Progenitor cell of endocrine pancreas (in vitro differentiated cells): ENCODE data around the gene ZNF385B. TPM values are rescaled to one million over a fixed set of nuclear protein-coding genes. Genes with fewer than 3 reads are reported as not detected.
A peak's percentile ranks its signal among the peaks of the same experiment; 100 is the strongest.
"Not testable (repeated sequence)": the region's sequence is repeated elsewhere in the genome, so short reads cannot be mapped to it uniquely, and the experiment has no call there.

Experiments used
- DNase-seq: peaks from one replicate; pipeline ENCODE4 v3.0.0; 2021; ENCODE audit warnings: low spot score; ENCODE audit not compliant: unreplicated experiment
- H3K27ac Mint-ChIP-seq: 2 replicates; pipeline ENCODE4 v1.8.0; 2021; ENCODE audit warnings: mild to moderate bottlenecking, moderate library complexity, mixed read lengths
- H3K27me3 Mint-ChIP-seq: 2 replicates; pipeline ENCODE4 v1.8.0; 2021; ENCODE audit warnings: mixed read lengths
- H3K36me3 Mint-ChIP-seq: 2 replicates; pipeline ENCODE4 v1.8.0; 2022; ENCODE audit warnings: mixed read lengths; ENCODE audit not compliant: insufficient read depth
- H3K4me1 Mint-ChIP-seq: 2 replicates; pipeline ENCODE4 v1.8.0; 2021; ENCODE audit warnings: low read depth, mixed read lengths
- H3K4me3 Mint-ChIP-seq: 2 replicates; pipeline ENCODE4 v1.8.0; 2021; ENCODE audit warnings: low read depth, mild to moderate bottlenecking, moderate library complexity, mixed read lengths
- H3K9me3 Mint-ChIP-seq: 2 replicates; pipeline ENCODE4 v1.8.0; 2021; ENCODE audit warnings: low read depth, mixed read lengths
- total RNA-seq: library from RNA; stranded (reverse); gene quantifications from 2 replicates; pipeline ENCODE4 v1.2.1, GENCODE V29; 2021
- TF ChIP-seq, protein P1 (sequence below): fragments of 200-600 bp; sonication (generic); IDR thresholded peaks from one replicate; pipeline ENCODE4 v1.5.0; 2021; ENCODE audit warnings: antibody characterized with exemption, mild to moderate bottlenecking; ENCODE audit not compliant: unreplicated experiment

ZNF385B gene
- total RNA-seq, 1 donor from 2014 or later, result 4.9 TPM

GRCh38 chr2:179899666-179900065 is 38.3 kb upstream of the ZNF385B start:
- no peak overlapping the region for H3K4me3 Mint-ChIP-seq
- no peak overlapping the region for H3K27ac Mint-ChIP-seq
- no peaks in the 10 kb centered on the region for H3K4me1 Mint-ChIP-seq
- H3K27me3 Mint-ChIP-seq, result no peaks in the 10 kb centered on the region
- TF ChIP-seq, protein P1, sequence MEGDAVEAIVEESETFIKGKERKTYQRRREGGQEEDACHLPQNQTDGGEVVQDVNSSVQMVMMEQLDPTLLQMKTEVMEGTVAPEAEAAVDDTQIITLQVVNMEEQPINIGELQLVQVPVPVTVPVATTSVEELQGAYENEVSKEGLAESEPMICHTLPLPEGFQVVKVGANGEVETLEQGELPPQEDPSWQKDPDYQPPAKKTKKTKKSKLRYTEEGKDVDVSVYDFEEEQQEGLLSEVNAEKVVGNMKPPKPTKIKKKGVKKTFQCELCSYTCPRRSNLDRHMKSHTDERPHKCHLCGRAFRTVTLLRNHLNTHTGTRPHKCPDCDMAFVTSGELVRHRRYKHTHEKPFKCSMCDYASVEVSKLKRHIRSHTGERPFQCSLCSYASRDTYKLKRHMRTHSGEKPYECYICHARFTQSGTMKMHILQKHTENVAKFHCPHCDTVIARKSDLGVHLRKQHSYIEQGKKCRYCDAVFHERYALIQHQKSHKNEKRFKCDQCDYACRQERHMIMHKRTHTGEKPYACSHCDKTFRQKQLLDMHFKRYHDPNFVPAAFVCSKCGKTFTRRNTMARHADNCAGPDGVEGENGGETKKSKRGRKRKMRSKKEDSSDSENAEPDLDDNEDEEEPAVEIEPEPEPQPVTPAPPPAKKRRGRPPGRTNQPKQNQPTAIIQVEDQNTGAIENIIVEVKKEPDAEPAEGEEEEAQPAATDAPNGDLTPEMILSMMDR, result no peak
- peaks cover 8% of the 10 kb centered on the region for H3K9me3 Mint-ChIP-seq
- H3K36me3 Mint-ChIP-seq, result no peaks in the 10 kb centered on the region
- DNase-seq, result no peak

DNA sequence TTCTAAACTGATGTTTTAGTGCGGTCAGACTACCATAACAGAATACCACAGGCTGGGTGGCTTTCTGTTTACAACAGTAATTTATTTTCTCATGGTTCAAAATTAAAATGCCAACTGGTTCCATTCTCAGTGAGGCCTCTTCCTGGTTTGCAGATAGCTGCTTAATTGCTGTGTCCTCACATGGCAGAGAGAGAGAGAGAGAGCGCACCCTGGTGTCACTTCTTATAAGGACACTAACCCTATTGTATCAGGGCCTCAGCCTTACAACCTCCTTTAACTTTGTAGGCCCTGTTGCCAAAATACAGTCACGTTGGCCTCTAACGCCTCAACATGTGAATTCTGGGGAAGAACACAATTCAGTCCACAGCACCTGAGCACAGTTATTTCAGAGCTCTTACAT is 37.5 kb upstream of the ZNF385B start:
- DNase-seq, result no peak
- Mint-ChIP-seq H3K36me3 (no peaks in the 10 kb centered on the region), H3K9me3 (peaks cover 8% of the 10 kb centered on the region), H3K4me3 (no peak overlapping the region), H3K27ac (no peak overlapping the region), H3K27me3 (no peaks in the 10 kb centered on the region), H3K4me1 (no peaks in the 10 kb centered on the region)
- TF ChIP-seq, protein P1, result peak; percentile 39

DNA sequence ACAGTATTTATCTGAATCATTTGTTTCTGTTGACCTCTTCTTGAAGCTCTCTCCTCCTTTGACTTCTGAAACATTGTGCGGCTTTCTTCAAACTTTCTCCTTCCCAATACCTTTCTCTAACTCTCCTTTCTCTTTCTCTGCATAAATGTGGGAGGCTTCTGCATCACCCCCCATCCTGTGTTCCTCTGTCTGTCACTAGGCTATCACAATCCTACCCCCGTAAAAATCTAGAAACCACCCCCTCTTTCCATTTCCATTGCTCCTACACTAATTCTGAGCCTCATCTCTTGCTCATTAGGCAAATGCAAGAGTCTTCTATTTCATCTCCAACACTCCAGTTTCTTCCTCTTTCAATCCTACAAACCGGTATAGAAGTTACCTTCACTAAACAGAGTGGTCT is 32.2 kb upstream of the ZNF385B start:
- Mint-ChIP-seq H3K4me3 (no peak overlapping the region), H3K27ac (no peak overlapping the region), H3K4me1 (no peaks in the 10 kb centered on the region), H3K36me3 (peaks cover 2% of the 10 kb centered on the region), H3K9me3 (peaks cover 8% of the 10 kb centered on the region), H3K27me3 (peaks cover 2% of the 10 kb centered on the region)
- TF ChIP-seq, protein P1, result no peak
- DNase-seq, result no peak

GRCh38 chr2:179891237-179891636 is 29.8 kb upstream of the ZNF385B start:
- Mint-ChIP-seq H3K27ac (no peak overlapping the region), H3K4me1 (no peaks in the 10 kb centered on the region), H3K36me3 (peaks cover 2% of the 10 kb centered on the region), H3K27me3 (peaks cover 2% of the 10 kb centered on the region), H3K4me3 (no peak overlapping the region), H3K9me3 (peaks cover 17% of the 10 kb centered on the region)
- no peak for DNase-seq
- TF ChIP-seq, protein P1, result no peak

DNA sequence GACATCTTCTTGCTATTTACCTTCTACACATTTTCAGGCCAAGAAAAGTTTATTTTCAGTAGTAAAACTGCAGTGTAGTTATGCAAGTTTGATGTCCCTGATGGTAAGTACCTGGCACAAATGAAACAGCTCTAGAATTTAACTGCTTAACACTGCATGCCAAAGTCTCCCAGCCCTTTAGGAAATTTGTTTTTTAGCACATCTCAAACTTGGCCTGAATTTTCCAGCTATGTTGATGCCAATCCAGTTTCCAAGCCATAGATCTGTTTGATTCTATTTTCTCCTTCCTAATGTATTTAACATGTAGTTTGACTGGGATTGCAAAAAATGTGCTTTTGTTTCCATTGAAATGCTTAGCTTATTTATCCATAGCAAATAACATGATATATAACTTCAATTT is 29.3 kb upstream of the ZNF385B start:
- Mint-ChIP-seq H3K4me1 (no peaks in the 10 kb centered on the region), H3K4me3 (no peak overlapping the region), H3K27ac (no peak overlapping the region), H3K9me3 (peaks cover 17% of the 10 kb centered on the region), H3K27me3 (peaks cover 2% of the 10 kb centered on the region), H3K36me3 (peaks cover 2% of the 10 kb centered on the region)
- DNase-seq, result no peak
- TF ChIP-seq, protein P1, result no peak

DNA sequence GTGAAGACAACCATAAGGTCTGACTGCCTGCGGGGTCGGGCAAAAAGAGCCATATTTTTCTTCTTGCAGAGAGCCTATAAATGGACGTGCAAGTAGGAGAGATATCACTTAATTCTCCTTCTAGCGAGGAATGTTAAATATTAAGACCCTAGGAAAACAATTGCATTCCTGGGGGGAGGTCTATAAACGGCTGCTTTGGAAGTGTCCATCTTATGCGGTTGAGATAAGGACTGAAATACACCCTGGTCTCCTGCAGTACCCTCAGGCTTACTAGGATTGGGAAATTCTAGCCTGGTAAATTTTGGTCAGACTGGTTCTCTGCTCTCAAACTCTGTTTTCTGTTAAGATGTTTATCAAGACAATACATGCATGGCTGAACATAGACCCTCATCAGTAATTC is 27.2 kb upstream of the ZNF385B start:
- not testable (repeated sequence) for H3K4me3 Mint-ChIP-seq, H3K27me3 Mint-ChIP-seq

More for the DNA sequence above, 27.2 kb upstream of the ZNF385B start:
- not testable (repeated sequence) for H3K4me1 Mint-ChIP-seq, H3K27ac Mint-ChIP-seq, H3K36me3 Mint-ChIP-seq, DNase-seq
- H3K9me3 Mint-ChIP-seq, result peaks cover 17% of the 10 kb centered on the region
